DMS 273 treated with DMSO at 0.1 percent for 48 hours (cell line): ENCODE results near the gene SUMO3.
"Not testable (repeated sequence)": the region's sequence is repeated elsewhere in the genome, so short reads cannot be mapped to it uniquely, and the experiment has no call there.

Experiments used
- DNase-seq: peaks from one replicate; lab custom pipeline; 2025; lab: John Stamatoyannopoulos, UW

Gene SUMO3

GRCh38 chr21:44846485-44847260 lies 28.8 kb upstream of the SUMO3 start:
- no peak for DNase-seq

DNA sequence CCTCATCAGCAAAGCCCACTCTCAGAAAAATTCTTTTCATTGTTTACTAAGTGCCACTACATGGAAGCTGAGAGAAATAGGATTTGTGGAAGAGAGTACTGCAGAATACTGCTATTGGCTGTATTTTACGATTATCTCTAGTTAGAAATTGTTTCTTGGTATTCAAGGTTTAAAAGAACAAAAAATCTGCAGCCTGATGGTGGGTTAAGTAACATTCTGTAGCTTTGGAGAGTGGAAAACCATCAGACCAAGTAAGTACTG lies 28.3 kb upstream of the SUMO3 start:
- no peak for DNase-seq

DNA sequence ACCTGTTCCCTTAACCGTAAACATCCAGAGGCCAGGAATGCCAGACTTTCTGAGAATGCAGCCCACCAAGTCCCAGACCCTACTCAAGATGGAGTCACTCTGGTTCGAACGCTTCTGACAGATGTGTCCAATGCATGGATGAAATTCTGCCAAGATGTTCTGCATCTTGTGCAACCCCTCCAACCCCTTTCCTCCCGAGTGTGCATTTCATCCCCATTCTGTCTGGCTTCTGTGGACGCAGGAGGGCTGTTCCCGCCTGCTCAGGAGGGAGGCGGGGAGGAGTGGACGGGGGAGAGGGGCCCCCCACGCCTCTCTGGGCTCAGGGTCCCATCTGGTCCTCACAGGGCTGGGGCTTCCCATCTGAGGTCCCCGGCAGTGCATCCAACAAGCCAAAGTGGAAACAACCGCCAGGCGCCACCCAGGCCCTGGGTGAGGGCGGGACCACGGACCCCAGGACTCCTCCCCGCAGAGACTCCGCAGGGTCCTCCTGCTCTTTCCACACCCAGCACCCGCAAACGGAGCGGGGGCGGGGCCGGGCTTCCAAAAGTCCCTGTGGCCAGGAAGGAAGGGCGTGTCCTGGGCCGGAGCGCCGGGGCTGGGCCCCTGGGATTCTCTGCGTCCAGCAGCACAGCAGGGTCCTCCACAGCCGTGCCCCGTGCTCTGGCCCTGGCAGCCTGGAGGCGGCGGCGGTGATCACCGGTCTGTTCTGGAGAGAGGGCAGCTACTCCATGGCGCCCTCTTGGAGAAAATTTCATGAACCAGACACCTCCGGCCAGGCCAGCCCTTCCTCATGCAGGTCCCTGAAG lies 27.8 kb upstream of the SUMO3 start:
- DNase-seq = peak; percentile 28

- no peak for DNase-seq
Observed at GRCh38 chr21:44844256-44844655, 26.4 kb upstream of the SUMO3 start.

DNA sequence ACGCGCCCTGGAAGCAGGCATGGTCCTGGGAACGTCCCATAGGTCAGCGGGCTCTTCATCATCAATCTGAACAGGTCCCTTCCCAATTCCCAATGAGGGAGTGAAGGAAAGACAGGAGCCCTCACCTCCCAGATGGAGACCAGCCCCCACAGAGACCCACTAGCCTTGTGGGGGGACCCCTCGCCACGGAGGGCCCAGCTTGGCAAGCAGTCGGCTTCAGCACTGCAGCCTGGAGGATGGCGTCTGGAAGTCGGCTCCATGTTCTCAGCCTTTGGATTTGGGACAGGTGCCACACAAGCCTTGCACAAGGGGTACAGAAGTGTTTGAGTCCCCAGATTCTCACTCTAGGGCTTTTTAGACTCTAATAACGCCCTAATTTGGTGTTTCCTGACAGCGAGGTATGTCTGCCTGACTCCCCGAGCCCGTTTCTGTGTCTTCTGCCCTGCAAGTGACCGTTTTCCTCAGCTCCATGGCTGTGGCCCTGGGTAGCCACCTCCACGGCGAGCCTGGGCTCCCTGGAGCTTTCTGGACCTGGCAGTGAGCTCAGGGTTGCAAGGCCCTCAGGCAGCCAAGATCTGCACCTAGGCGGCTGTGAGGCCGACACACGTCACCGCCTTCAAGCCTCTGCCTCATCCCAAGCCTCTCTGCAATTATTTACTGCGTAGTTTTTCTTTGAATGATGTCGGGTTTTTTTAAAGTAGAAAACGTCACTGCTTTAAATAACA lies 25.0 kb upstream of the SUMO3 start:
- no peak for DNase-seq

- DNase-seq = no peak
Observed at GRCh38 chr21:44842087-44842486, 24.2 kb upstream of the SUMO3 start.

- no peak for DNase-seq
Observed at GRCh38 chr21:44840771-44841170, 22.9 kb upstream of the SUMO3 start.

GRCh38 chr21:44838951-44839350 lies 21.1 kb upstream of the SUMO3 start:
- DNase-seq = no peak

- no peak for DNase-seq
Observed at GRCh38 chr21:44838039-44838895, 20.4 kb upstream of the SUMO3 start.

DNA sequence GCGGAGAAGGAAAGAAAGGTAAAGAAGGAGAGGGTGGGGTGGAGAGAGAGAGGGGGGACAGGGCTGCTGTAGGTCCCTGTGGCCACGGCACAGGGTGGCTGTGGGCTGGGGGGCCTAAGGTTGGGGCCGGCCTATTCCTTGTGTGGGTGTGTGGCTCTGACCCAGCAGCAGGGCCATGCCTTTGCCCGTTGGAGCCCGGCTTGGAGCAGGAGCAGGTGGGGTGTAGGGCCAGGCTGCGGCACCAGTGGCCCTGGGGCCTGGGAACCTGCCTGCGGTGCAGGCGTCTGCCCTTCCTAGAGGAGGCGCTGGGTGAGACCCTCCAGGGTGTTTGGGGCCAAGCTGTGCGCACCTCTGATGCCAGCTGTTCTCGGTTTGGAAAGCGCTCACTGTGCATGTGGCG lies 19.7 kb upstream of the SUMO3 start:
- DNase-seq = no peak

DNA sequence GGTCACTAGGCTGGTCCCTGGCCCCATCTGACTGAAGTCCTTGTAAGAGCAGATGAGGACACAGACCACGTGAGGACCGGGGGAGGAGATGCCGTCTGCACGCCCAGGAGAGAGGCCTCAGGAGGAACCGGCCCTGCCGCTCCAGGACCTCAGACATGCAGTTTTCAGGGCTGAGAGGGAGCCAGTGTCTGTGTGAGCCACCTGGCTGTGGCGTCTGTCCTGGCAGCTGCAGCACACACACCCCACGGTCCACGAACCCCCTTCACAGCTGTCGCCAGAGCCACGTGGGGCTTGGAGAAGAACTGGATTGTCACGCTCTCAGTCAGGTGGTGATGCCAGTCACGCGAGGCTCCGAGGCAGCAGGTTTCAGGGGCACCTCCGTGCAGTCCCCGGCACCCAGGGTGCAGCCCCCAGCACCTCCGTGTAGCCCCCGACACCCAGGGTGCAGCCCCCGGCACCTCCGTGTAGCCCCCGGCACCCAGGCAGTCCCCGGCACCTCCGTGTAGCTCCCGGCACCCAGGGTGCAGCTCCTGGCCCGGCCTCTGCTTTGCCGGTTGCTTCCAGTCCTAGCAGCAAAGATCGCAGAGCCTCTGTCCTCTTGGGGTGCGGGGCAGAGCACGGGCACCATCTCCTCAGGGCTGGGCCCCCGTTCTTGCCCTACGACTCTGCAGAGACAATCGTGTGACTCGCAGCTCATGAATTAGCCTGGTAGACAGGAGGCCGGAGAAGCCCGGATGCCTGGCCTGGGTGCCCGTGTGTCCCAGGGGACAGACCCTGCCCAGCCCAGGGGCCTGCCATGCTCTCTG lies 19.0 kb upstream of the SUMO3 start:
- peak; percentile 34 for DNase-seq

GRCh38 chr21:44836349-44836665 lies 18.4 kb upstream of the SUMO3 start:
- DNase-seq = no peak

DNA sequence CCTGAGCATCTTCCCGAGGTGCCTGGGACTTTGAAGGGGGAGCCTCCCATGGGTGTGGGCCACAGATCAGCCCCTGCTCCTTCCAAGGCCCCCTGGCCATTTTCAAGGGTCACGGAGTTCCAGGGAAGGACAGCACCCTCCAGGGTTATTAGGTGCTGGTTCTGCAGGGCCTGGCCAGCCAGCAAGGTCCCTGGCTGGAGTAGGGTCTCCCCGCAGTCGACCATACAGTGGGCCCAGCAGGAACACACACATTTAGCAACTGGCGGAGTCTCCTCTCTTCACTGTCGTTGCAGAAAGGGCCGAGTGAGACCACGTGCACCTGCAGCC lies 17.7 kb upstream of the SUMO3 start:
- no peak for DNase-seq

- DNase-seq = no peak
Observed at GRCh38 chr21:44834951-44835646, 17.2 kb upstream of the SUMO3 start.

- DNase-seq = no peak
Observed at GRCh38 chr21:44834231-44834950, 16.5 kb upstream of the SUMO3 start.

GRCh38 chr21:44833663-44834062 lies 15.8 kb upstream of the SUMO3 start:
- no peak for DNase-seq

- not testable (repeated sequence) for DNase-seq
Observed at GRCh38 chr21:44832516-44833255, 14.8 kb upstream of the SUMO3 start.

DNA sequence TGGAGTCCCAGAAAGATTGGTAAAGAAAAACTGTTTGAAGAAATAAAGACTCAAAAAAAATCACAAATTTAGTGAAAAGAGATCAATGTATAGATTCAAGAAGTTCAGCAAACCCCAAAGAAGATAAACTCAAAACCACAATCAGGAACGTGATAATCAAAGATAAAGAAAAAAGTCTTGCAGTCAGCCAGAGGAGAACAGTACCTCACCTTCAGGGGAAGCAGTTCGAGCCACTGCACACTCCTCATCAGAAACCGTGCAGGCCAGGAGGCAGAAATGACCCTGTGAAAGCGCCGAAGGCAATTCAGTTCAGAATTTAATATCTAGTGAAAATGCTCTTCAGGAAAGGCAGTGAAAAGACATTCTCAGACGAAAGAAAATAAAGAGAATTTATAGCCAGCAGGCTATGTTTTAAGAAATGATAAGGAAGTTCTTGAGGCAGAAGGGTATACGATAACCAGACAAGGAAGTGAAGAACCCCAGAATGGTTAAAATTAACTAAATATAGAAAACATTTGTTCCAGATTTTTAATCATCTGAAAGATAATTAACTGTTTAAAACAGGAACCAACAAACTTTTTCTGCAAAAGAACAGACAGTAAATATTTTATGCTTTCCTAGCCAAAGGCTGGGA lies 13.5 kb upstream of the SUMO3 start:
- no peak for DNase-seq

GRCh38 chr21:44829507-44830092 lies 11.7 kb upstream of the SUMO3 start:
- no peak for DNase-seq
